Measurements from ENCODE around the gene SLC35B4. TPM values are rescaled to one million over a fixed set of nuclear protein-coding genes. Genes with fewer than 3 reads are reported as not detected.

Gene SLC35B4
- total RNA-seq, 1 experiment from 2014 or later: 14.7 TPM

GRCh38 chr7:134254311-134254710 is 62.4 kb downstream of the SLC35B4 start (continued):
- TF ChIP-seq CTCF (IDR thresholded peaks at IDR 0.05 in 2 of 3, conservative IDR thresholded peaks at IDR 0.05 in 1 of 3; ENCODE audit: borderline replicate concordance in 1 of 3, insufficient read depth in 1 of 3, low read depth in 2 of 3, low read length in 2 of 3) (peak in 1 of 3 experiments; percentile 38; a peak in 1 of 6 replicates), RAD21 (IDR thresholded peaks at IDR 0.05; ENCODE audit: low read depth) (peak; percentile 61), MAX (IDR thresholded peaks at IDR 0.05) (no peak), CBX3 (IDR thresholded peaks at IDR 0.05; ENCODE audit: low read depth) (no peak), ATF3 (IDR thresholded peaks at IDR 0.05) (no peak)

GRCh38 chr7:134248196-134248595 is 68.5 kb downstream of the SLC35B4 start:
- BruUV-seq (replicated peaks): no TSS peak
- TF ChIP-seq YY1 (IDR thresholded peaks at IDR 0.05; ENCODE audit: extremely low read depth, insufficient replicate concordance, low read depth, low read length): no peak
- no peak for TF ChIP-seq SP1 (IDR thresholded peaks at IDR 0.05; ENCODE audit: low read depth)
- TF ChIP-seq ZFX (IDR thresholded peaks at IDR 0.05): no peak
- TF ChIP-seq REST (IDR thresholded peaks at IDR 0.05; ENCODE audit: low read depth): no peak
- no peak for TF ChIP-seq MAX (IDR thresholded peaks at IDR 0.05)
- TF ChIP-seq POLR2AphosphoS5 (IDR thresholded peaks at IDR 0.05; ENCODE audit: low read depth, low read length): no peak
- TF ChIP-seq FOSL1 (IDR thresholded peaks at IDR 0.05; ENCODE audit: low read depth): no peak
- TF ChIP-seq RAD21 (IDR thresholded peaks at IDR 0.05; ENCODE audit: low read depth): no peak
- CTCF ChIA-PET: no interaction called here

More at GRCh38 chr7:134248196-134248595, 68.5 kb downstream of the SLC35B4 start:
- Histone ChIP-seq H3K9me2 (ENCODE audit: insufficient read depth) (no peaks in the 10 kb centered on the region), H3K36me3 (ENCODE audit: control insufficient read depth in 1 of 2, insufficient read depth in 2 of 2, low read length in 2 of 2) (no peaks in the 10 kb centered on the region), H3K27ac (ENCODE audit: low read depth, low read length) (no peak overlapping the region), H3K4me2 (ENCODE audit: low read length) (no peak overlapping the region), H3K4me1 (ENCODE audit: control insufficient read depth in 1 of 2, insufficient read depth in 2 of 2, low read length in 2 of 2) (no peaks in the 10 kb centered on the region), H2AFZ (ENCODE audit: low read depth, low read length, poor library complexity, severe bottlenecking) (no peak overlapping the region), H3K9me3 (ENCODE audit: control insufficient read depth in 1 of 2, insufficient read depth in 1 of 2, low read depth in 1 of 2, low read length in 2 of 2) (no peaks in the 10 kb centered on the region), H3K79me2 (ENCODE audit: insufficient read depth, low read length) (no peaks in the 10 kb centered on the region), H3K9ac (ENCODE audit: low read length) (no peak overlapping the region), H4K20me1 (ENCODE audit: insufficient read depth) (no peaks in the 10 kb centered on the region), H3K27me3 (ENCODE audit: insufficient read depth, low read length) (no peaks in the 10 kb centered on the region), H3K4me3 (replicated peaks in 1 of 2; ENCODE audit: low read depth in 1 of 2, low read length in 2 of 2) (no peak overlapping the region)
- ATAC-seq (no peak), DNase-seq (ENCODE audit: low read depth, low spot score) (no peak)
- intact Hi-C loops (cut with micrococcal nuclease): no loop called here
- ChIA-PET RAD21 (ENCODE audit: low non-redundant PET in 1 of 2, low total read pairs in 2 of 2, uncharacterized antibody in 2 of 2, unreplicated experiment in 2 of 2) (no interaction called here), POLR2A (interaction anchor here (0.6 kb wide), 1 partner anchor 8 kb away, joined by 5 read pairs; no protein-coding TSS in a partner anchor)

All from HCT116 (cell line).